ENCODE measurements around the gene UNC119B. TPM values are rescaled to one million over a fixed set of nuclear protein-coding genes. Genes with fewer than 3 reads are reported as not detected.

UNC119B gene
- total RNA-seq, 1 experiment from 2014 or later = 51.5 TPM

GRCh38 chr12:120674097-120674636 is 36.1 kb upstream of the UNC119B start:
- no peak for DNase-seq

More at GRCh38 chr12:120674097-120674636, 36.1 kb upstream of the UNC119B start:
- Mint-ChIP-seq H3K9me3 (no peaks in the 10 kb centered on the region), H3K4me1 (peaks cover 12 to 17% of the 10 kb centered on the region in 2 experiments), H3K27me3 (ENCODE audit: low read depth) (no peaks in the 10 kb centered on the region; the same call in 1 of the 2 replicates), H3K4me3 (no peak overlapping the region), H3K36me3 (ENCODE audit: insufficient read depth in 1 of 3, low read depth in 3 of 3) (no peaks in the 10 kb centered on the region; a peak in 1 of 7 replicates), H3K27ac (no peak overlapping the region)
- Histone ChIP-seq H4K20me1 (ENCODE audit: control insufficient read depth, insufficient read depth, insufficient read length) (no peaks in the 10 kb centered on the region), H3K23me2 (ENCODE audit: insufficient read length, low read depth, low read length, poor library complexity, severe bottlenecking) (no peaks in the 10 kb centered on the region), H4K91ac (ENCODE audit: insufficient read length, low read depth, low read length) (no peak overlapping the region), H2AK5ac (ENCODE audit: insufficient read length, low read length) (no peak overlapping the region), H3K9me3 (ENCODE audit: control insufficient read depth, low read depth, low read length) (no peaks in the 10 kb centered on the region), H2BK120ac (ENCODE audit: low read depth, low read length, poor library complexity, severe bottlenecking) (no peak overlapping the region), H3K4me1 (ENCODE audit: insufficient read depth, low read length) (peaks cover 2% of the 10 kb centered on the region; the same call in 1 of the 2 replicates), H3K4me2 (ENCODE audit: insufficient read depth, insufficient read length, low read length) (no peak overlapping the region), H3K9ac (ENCODE audit: extremely low read depth, insufficient read length, low read length) (no peak overlapping the region), H2AFZ (ENCODE audit: low read length) (no peak overlapping the region), H3K79me2 (ENCODE audit: insufficient read depth, low read length) (no peaks in the 10 kb centered on the region), H3K56ac (ENCODE audit: insufficient read length, low read depth, low read length) (no peak overlapping the region), H2BK20ac (ENCODE audit: low read depth, low read length, poor library complexity, severe bottlenecking) (no peak overlapping the region), H3K79me1 (ENCODE audit: insufficient read depth, low read depth, low read length, poor library complexity, severe bottlenecking) (no peaks in the 10 kb centered on the region), H3K23ac (ENCODE audit: insufficient read length, low read depth, low read length) (no peak overlapping the region), H3T11ph (ENCODE audit: low read length) (no peak overlapping the region), H3K27me3 (ENCODE audit: insufficient read depth, low read length) (no peaks in the 10 kb centered on the region), H2BK12ac (ENCODE audit: insufficient read length, low read depth, low read length) (no peak overlapping the region), H3K14ac (ENCODE audit: insufficient read depth, low read length) (no peak overlapping the region), H4K5ac (ENCODE audit: insufficient read length, low read depth, low read length) (no peak overlapping the region), H2BK5ac (ENCODE audit: insufficient read length, low read length) (no peak overlapping the region), H4K8ac (replicated peaks; ENCODE audit: insufficient read length, low read depth, low read length) (no peak overlapping the region), H2BK15ac (ENCODE audit: low read depth, low read length) (no peak overlapping the region), H3K27ac (ENCODE audit: insufficient read length, low read depth, low read length) (no peak overlapping the region), H3K18ac (ENCODE audit: insufficient read length, low read depth, low read length) (no peak overlapping the region), H3K4ac (ENCODE audit: low read depth, low read length) (no peak overlapping the region)
- WGBS (ENCODE audit: extremely low coverage, insufficient read length, low lambda C conversion rate) = no CpG with 5 or more reads among the region's 6 CpGs
- TF ChIP-seq CTCF (conservative IDR thresholded peaks at IDR 0.05) = no peak
